Colonic mucosa (tissue), 4 donors: ENCODE data around the gene SLC38A7. TPM values are rescaled to one million over a fixed set of nuclear protein-coding genes. Genes with fewer than 3 reads are reported as not detected.

ENCODE experiments used
- DNase-seq: peaks from one replicate; pipeline ENCODE4 v3.0.0-alpha.2; 2020
- H3K27ac ChIP-seq: fragments of 200-600 bp; one replicate; pipeline ENCODE4 v1.8.0; 2021
- H3K27me3 ChIP-seq: fragments of 200-600 bp; one replicate; pipeline ENCODE4 v1.8.0; 2021
- H3K36me3 ChIP-seq: fragments of 200-600 bp; one replicate; pipeline ENCODE4 v1.8.0; 2021
- H3K4me1 ChIP-seq: fragments of 200-600 bp; one replicate; pipeline ENCODE4 v1.8.0; 2021; ENCODE audit warnings: mild to moderate bottlenecking
- H3K4me3 ChIP-seq: fragments of 200-600 bp; one replicate; pipeline ENCODE4 v1.8.0; 2021
- H3K9ac ChIP-seq, 2 donors: one replicate each; pipeline ENCODE4 v1.7.0; 2013; ENCODE audit warnings: control low read depth in 2 of 2, low read depth in 2 of 2, low read length in 2 of 2
- H3K9me3 ChIP-seq: fragments of 200-600 bp; one replicate; pipeline ENCODE4 v1.8.0; 2021
- CTCF ChIP-seq: fragments of 200-600 bp; IDR thresholded peaks from one replicate; pipeline ENCODE4 v1.8.0; 2022; ENCODE audit warnings: antibody characterized with exemption, mild to moderate bottlenecking
- intact Hi-C: fragments of 100-400 bp; cut with DNase I; formaldehyde crosslinking; loops from one replicate; pipeline ENCODE4 v1.14.1; 2022
- total RNA-seq, 2 donors: library from RNA; stranded (reverse); fragmentation: NEBNext Ultra II Directional in 1 of 2; extraction: Animal tissue kit (Norgen Biotek cat#: 25700) in 1 of 2; gene quantifications; one replicate each; pipeline ENCODE4 v1.2.1, GENCODE V29; 2021
- donor health status: healthy.
- donor health status: DM: no; HTN: no; CAD: no.
- donor health status: DM: no; HTN: no; CAD: no.

The SLC38A7 gene
- total RNA-seq, 2 donors from 2014 or later, result 10.8 to 15.5 TPM

GRCh38 chr16:58649707-58650106, 34.9 kb downstream of the SLC38A7 start:
- Histone ChIP-seq H3K27ac (no peak overlapping the region), H3K27me3 (no peaks in the 10 kb centered on the region), H3K9ac (no peak overlapping the region), H3K4me3 (no peak overlapping the region), H3K36me3 (no peaks in the 10 kb centered on the region), H3K9me3 (no peaks in the 10 kb centered on the region), H3K4me1 (no peaks in the 10 kb centered on the region)
- DNase-seq, result no peak
- intact Hi-C loops, result no loop called here
- no peak for TF ChIP-seq CTCF

- no peak for DNase-seq
- no peak overlapping the region for H3K9ac ChIP-seq
- no peaks in the 10 kb centered on the region for H3K4me1 ChIP-seq
- H3K36me3 ChIP-seq, result no peaks in the 10 kb centered on the region
- H3K27me3 ChIP-seq, result no peaks in the 10 kb centered on the region
- no peak overlapping the region for H3K27ac ChIP-seq
- no peak overlapping the region for H3K4me3 ChIP-seq
- intact Hi-C loops, result no loop called here
- no peak for TF ChIP-seq CTCF
- no peaks in the 10 kb centered on the region for H3K9me3 ChIP-seq
Observed at GRCh38 chr16:58647107-58647506, 37.5 kb downstream of the SLC38A7 start.

- TF ChIP-seq CTCF, result no peak
- Histone ChIP-seq H3K36me3 (no peaks in the 10 kb centered on the region), H3K4me3 (no peak overlapping the region), H3K9me3 (no peaks in the 10 kb centered on the region), H3K27me3 (no peaks in the 10 kb centered on the region), H3K4me1 (no peaks in the 10 kb centered on the region), H3K27ac (no peak overlapping the region), H3K9ac (no peak overlapping the region)
- DNase-seq, result no peak
- intact Hi-C loops, result no loop called here
Observed at GRCh38 chr16:58644765-58645487, 39.6 kb downstream of the SLC38A7 start.

GRCh38 chr16:58644108-58644507, 40.5 kb downstream of the SLC38A7 start:
- Histone ChIP-seq H3K27ac (no peak overlapping the region), H3K36me3 (no peaks in the 10 kb centered on the region), H3K4me1 (no peaks in the 10 kb centered on the region), H3K27me3 (no peaks in the 10 kb centered on the region), H3K4me3 (no peak overlapping the region), H3K9me3 (no peaks in the 10 kb centered on the region), H3K9ac (no peak overlapping the region)
- TF ChIP-seq CTCF, result no peak
- DNase-seq, result no peak
- intact Hi-C loops, result no loop called here

- no peaks in the 10 kb centered on the region for H3K27me3 ChIP-seq
- no peaks in the 10 kb centered on the region for H3K36me3 ChIP-seq
- no peaks in the 10 kb centered on the region for H3K4me1 ChIP-seq
- TF ChIP-seq CTCF, result no peak
- no peak overlapping the region for H3K9ac ChIP-seq
- H3K27ac ChIP-seq, result no peak overlapping the region
- no peaks in the 10 kb centered on the region for H3K9me3 ChIP-seq
- intact Hi-C loops, result no loop called here
- DNase-seq, result no peak
- no peak overlapping the region for H3K4me3 ChIP-seq
Observed at GRCh38 chr16:58640949-58641348, 43.6 kb downstream of the SLC38A7 start.
